Neural progenitor cell (in vitro differentiated cells): ENCODE data around the gene SLC35G3. TPM values are rescaled to one million over a fixed set of nuclear protein-coding genes. Genes with fewer than 3 reads are reported as not detected.

Source experiments
- DNase-seq: peaks from one replicate; pipeline ENCODE4 v3.0.0-alpha.2; 2016; ENCODE audit warnings: low spot score
- H2AFZ ChIP-seq: fragments of 200-600 bp; sonication (generic); replicated peaks from 2 replicates; pipeline ENCODE4 v1.6.1; 2016; ENCODE audit warnings: antibody characterized with exemption
- H3F3A ChIP-seq: fragments of 200-600 bp; sonication (generic); 2 replicates; pipeline ENCODE4 v1.6.1; 2016; ENCODE audit warnings: antibody characterized with exemption, low read depth
- H3K27ac ChIP-seq: fragments of 200-600 bp; sonication (generic); 2 replicates; pipeline ENCODE4 v1.5.1; 2016; ENCODE audit warnings: mild to moderate bottlenecking
- H3K27me3 ChIP-seq: fragments of 200-600 bp; sonication (generic); 2 replicates; pipeline ENCODE4 v1.6.1; 2016; ENCODE audit warnings: mild to moderate bottlenecking, moderate library complexity
- H3K36me3 ChIP-seq: fragments of 200-600 bp; sonication (generic); 2 replicates; pipeline ENCODE4 v1.5.1; 2016
- H3K4me1 ChIP-seq: fragments of 200-600 bp; sonication (generic); 2 replicates; pipeline ENCODE4 v1.6.1; 2016; ENCODE audit warnings: mixed run types
- H3K4me2 ChIP-seq: fragments of 200-600 bp; sonication (generic); 2 replicates; pipeline ENCODE4 v1.6.1; 2016
- H3K4me3 ChIP-seq: fragments of 200-600 bp; sonication (generic); 2 replicates; pipeline ENCODE4 v1.5.1; 2016
- H3K79me2 ChIP-seq: fragments of 200-600 bp; sonication (generic); 2 replicates; pipeline ENCODE4 v1.6.1; 2016; ENCODE audit warnings: low read depth
- H3K9ac ChIP-seq: fragments of 200-600 bp; sonication (generic); 2 replicates; pipeline ENCODE4 v1.6.1; 2016
- H3K9me3 ChIP-seq: fragments of 200-600 bp; sonication (generic); 2 replicates; pipeline ENCODE4 v1.5.1; 2016; ENCODE audit warnings: low read depth
- H4K20me1 ChIP-seq: fragments of 200-600 bp; sonication (generic); 2 replicates; pipeline ENCODE4 v1.6.1; 2016; ENCODE audit warnings: low read depth
- H3K27ac Mint-ChIP-seq: 3 replicates; pipeline ENCODE4 v1.8.0; 2021; ENCODE audit warnings: mixed read lengths
- H3K27me3 Mint-ChIP-seq: 2 replicates; pipeline ENCODE4 v1.8.0; 2022; ENCODE audit warnings: low read depth, mild to moderate bottlenecking, inconsistent platforms, moderate library complexity, mixed read lengths; ENCODE audit not compliant: insufficient read depth
- H3K36me3 Mint-ChIP-seq: 3 replicates; pipeline ENCODE4 v1.8.0; 2021; ENCODE audit warnings: mixed read lengths
- H3K4me1 Mint-ChIP-seq: 3 replicates; pipeline ENCODE4 v1.8.0; 2021; ENCODE audit warnings: mixed read lengths
- H3K4me3 Mint-ChIP-seq: 3 replicates; pipeline ENCODE4 v1.8.0; 2021; ENCODE audit warnings: mild to moderate bottlenecking, moderate library complexity, mixed read lengths
- H3K9me3 Mint-ChIP-seq: 3 replicates; pipeline ENCODE4 v1.8.0; 2020; ENCODE audit warnings: mixed read lengths
- CTCF ChIP-seq: fragments of 200-600 bp; sonication (generic); IDR thresholded peaks from 2 replicates; pipeline ENCODE4 v1.5.1; 2017; ENCODE audit warnings: antibody characterized with exemption, mild to moderate bottlenecking
- EZH2 ChIP-seq: fragments of 200-600 bp; sonication (generic); IDR thresholded peaks from 2 replicates; pipeline ENCODE4 v1.6.1; 2017; ENCODE audit warnings: antibody characterized with exemption, mild to moderate bottlenecking, moderate library complexity
- EZH2phosphoT487 ChIP-seq: fragments of 200-600 bp; sonication (generic); IDR thresholded peaks from 2 replicates; pipeline ENCODE4 v1.6.1; 2017; ENCODE audit warnings: antibody characterized with exemption
- total RNA-seq: library from RNA; depleted of rRNA; stranded (reverse); fragments of >200 nt; gene quantifications from 2 replicates; pipeline ENCODE4 v1.2.3, GENCODE V29; 2015; ENCODE audit warnings: low replicate concordance

SLC35G3 gene
- total RNA-seq, 1 donor from 2014 or later = not detected

- Histone ChIP-seq H3K9ac (no peak overlapping the region), H3K27ac (no peak overlapping the region)
- no peaks in the 10 kb centered on the region for H3K27me3 Mint-ChIP-seq
Measured at GRCh38 chr17:35188111-35188510, 6.1 kb downstream of the SLC35G3 start.

GRCh38 chr17:35187481-35187880 is 6.7 kb downstream of the SLC35G3 start:
- Histone ChIP-seq H3K27me3 (no peaks in the 10 kb centered on the region), H3K9ac (no peak overlapping the region), H3K36me3 (no peaks in the 10 kb centered on the region), H3K9me3 (no peaks in the 10 kb centered on the region), H3K79me2 (no peaks in the 10 kb centered on the region), H3K4me2 (no peak overlapping the region), H3K4me1 (no peaks in the 10 kb centered on the region), H3K4me3 (no peak overlapping the region), H3K27ac (no peak overlapping the region), H2AFZ (no peak overlapping the region), H3F3A (no peaks in the 10 kb centered on the region), H4K20me1 (no peaks in the 10 kb centered on the region)
- H3K27me3 Mint-ChIP-seq = no peaks in the 10 kb centered on the region
- TF ChIP-seq EZH2 = no peak
- TF ChIP-seq EZH2phosphoT487 = no peak
- TF ChIP-seq CTCF = no peak
- no peaks in the 10 kb centered on the region for H3K9me3 Mint-ChIP-seq
- peaks cover 5% of the 10 kb centered on the region for H3K4me1 Mint-ChIP-seq
- no peak overlapping the region for H3K4me3 Mint-ChIP-seq
- no peaks in the 10 kb centered on the region for H3K36me3 Mint-ChIP-seq
- DNase-seq = no peak
- no peak overlapping the region for H3K27ac Mint-ChIP-seq

More at GRCh38 chr17:35188111-35188510, 6.1 kb downstream of the SLC35G3 start:
- Histone ChIP-seq H4K20me1 (no peaks in the 10 kb centered on the region), H3K36me3 (no peaks in the 10 kb centered on the region), H3K79me2 (no peaks in the 10 kb centered on the region), H2AFZ (no peak overlapping the region), H3K4me2 (no peak overlapping the region), H3K27me3 (no peaks in the 10 kb centered on the region), H3K4me3 (no peak overlapping the region), H3K4me1 (no peaks in the 10 kb centered on the region), H3K9me3 (no peaks in the 10 kb centered on the region), H3F3A (no peaks in the 10 kb centered on the region)
- no peaks in the 10 kb centered on the region for H3K9me3 Mint-ChIP-seq
- no peaks in the 10 kb centered on the region for H3K36me3 Mint-ChIP-seq
- H3K4me1 Mint-ChIP-seq = peaks cover 5% of the 10 kb centered on the region
- TF ChIP-seq EZH2 = no peak
- TF ChIP-seq EZH2phosphoT487 = no peak
- TF ChIP-seq CTCF = no peak
- DNase-seq = no peak
- no peak overlapping the region for H3K4me3 Mint-ChIP-seq
- no peak overlapping the region for H3K27ac Mint-ChIP-seq

- Mint-ChIP-seq H3K36me3 (no peaks in the 10 kb centered on the region), H3K4me3 (no peak overlapping the region), H3K4me1 (peaks cover 5% of the 10 kb centered on the region), H3K27ac (no peak overlapping the region), H3K9me3 (no peaks in the 10 kb centered on the region), H3K27me3 (no peaks in the 10 kb centered on the region)
- H3K36me3 ChIP-seq = no peaks in the 10 kb centered on the region
- no peaks in the 10 kb centered on the region for H3F3A ChIP-seq
- H3K79me2 ChIP-seq = no peaks in the 10 kb centered on the region
- H3K27me3 ChIP-seq = no peaks in the 10 kb centered on the region
- no peak overlapping the region for H3K4me2 ChIP-seq
- no peaks in the 10 kb centered on the region for H3K4me1 ChIP-seq
- H2AFZ ChIP-seq = no peak overlapping the region
- no peak overlapping the region for H3K4me3 ChIP-seq
- TF ChIP-seq CTCF = no peak
- H3K27ac ChIP-seq = no peak overlapping the region
- no peaks in the 10 kb centered on the region for H4K20me1 ChIP-seq
- H3K9me3 ChIP-seq = no peaks in the 10 kb centered on the region
- no peak overlapping the region for H3K9ac ChIP-seq
- DNase-seq = no peak
Measured at GRCh38 chr17:35185849-35186248, 8.3 kb downstream of the SLC35G3 start.

- Mint-ChIP-seq H3K4me1 (peaks cover 5% of the 10 kb centered on the region), H3K9me3 (no peaks in the 10 kb centered on the region), H3K36me3 (no peaks in the 10 kb centered on the region), H3K27me3 (peaks cover 2% of the 10 kb centered on the region), H3K4me3 (no peak overlapping the region), H3K27ac (no peak overlapping the region)
- Histone ChIP-seq H3K79me2 (no peaks in the 10 kb centered on the region), H3K4me2 (no peak overlapping the region), H3K9ac (no peak overlapping the region), H3K4me3 (no peak overlapping the region), H3F3A (no peaks in the 10 kb centered on the region), H4K20me1 (no peaks in the 10 kb centered on the region), H3K27me3 (no peaks in the 10 kb centered on the region), H3K27ac (no peak overlapping the region), H3K4me1 (no peaks in the 10 kb centered on the region), H3K9me3 (no peaks in the 10 kb centered on the region), H3K36me3 (no peaks in the 10 kb centered on the region), H2AFZ (no peak overlapping the region)
- no peak for TF ChIP-seq EZH2
- TF ChIP-seq CTCF = no peak
- TF ChIP-seq EZH2phosphoT487 = no peak
- DNase-seq = no peak
Measured at GRCh38 chr17:35184274-35184673, 9.9 kb downstream of the SLC35G3 start.
